ENCODE data around the gene ZNF790.

DNA sequence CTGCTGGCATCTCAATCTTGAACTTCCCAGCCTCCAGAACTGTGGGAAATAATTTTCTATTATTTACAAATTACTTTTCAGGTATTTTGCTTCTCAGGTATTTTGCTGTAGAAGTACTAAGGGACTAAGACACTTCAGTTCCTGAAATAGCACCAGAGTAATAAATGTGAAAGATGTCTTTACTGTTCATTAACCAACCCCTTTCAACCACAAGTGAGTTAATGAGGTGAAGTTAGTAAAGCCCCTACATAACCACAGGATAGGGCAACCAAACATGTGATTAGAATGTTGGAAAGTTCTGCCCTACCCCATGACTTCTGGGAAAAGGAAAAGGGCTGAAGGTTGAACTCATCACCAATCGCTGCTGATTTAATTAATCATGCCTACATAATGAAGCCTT is 9.8 kb upstream of the ZNF790 start:
- TF ChIP-seq POLR2AphosphoS5 (IDR thresholded peaks at IDR 0.05; ENCODE audit: low read depth, low read length): no peak
- TF ChIP-seq, protein P1, sequence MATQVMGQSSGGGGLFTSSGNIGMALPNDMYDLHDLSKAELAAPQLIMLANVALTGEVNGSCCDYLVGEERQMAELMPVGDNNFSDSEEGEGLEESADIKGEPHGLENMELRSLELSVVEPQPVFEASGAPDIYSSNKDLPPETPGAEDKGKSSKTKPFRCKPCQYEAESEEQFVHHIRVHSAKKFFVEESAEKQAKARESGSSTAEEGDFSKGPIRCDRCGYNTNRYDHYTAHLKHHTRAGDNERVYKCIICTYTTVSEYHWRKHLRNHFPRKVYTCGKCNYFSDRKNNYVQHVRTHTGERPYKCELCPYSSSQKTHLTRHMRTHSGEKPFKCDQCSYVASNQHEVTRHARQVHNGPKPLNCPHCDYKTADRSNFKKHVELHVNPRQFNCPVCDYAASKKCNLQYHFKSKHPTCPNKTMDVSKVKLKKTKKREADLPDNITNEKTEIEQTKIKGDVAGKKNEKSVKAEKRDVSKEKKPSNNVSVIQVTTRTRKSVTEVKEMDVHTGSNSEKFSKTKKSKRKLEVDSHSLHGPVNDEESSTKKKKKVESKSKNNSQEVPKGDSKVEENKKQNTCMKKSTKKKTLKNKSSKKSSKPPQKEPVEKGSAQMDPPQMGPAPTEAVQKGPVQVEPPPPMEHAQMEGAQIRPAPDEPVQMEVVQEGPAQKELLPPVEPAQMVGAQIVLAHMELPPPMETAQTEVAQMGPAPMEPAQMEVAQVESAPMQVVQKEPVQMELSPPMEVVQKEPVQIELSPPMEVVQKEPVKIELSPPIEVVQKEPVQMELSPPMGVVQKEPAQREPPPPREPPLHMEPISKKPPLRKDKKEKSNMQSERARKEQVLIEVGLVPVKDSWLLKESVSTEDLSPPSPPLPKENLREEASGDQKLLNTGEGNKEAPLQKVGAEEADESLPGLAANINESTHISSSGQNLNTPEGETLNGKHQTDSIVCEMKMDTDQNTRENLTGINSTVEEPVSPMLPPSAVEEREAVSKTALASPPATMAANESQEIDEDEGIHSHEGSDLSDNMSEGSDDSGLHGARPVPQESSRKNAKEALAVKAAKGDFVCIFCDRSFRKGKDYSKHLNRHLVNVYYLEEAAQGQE (IDR thresholded peaks at IDR 0.05; ENCODE audit: insufficient read depth in 1 of 2, low read depth in 2 of 2, low read length in 2 of 2): no peak
- no peak for TF ChIP-seq SIN3A (IDR thresholded peaks at IDR 0.05; ENCODE audit: borderline replicate concordance, insufficient read depth, low read length)
